Activated naive CD8-positive, alpha-beta T cell treated with anti-CD3 and anti-CD28 coated beads, Interleukin-2, amount 50 U/mL, for 24 hours (primary cell): Measurements from ENCODE around the gene UNKL.
"Not testable (repeated sequence)": the region's sequence is repeated elsewhere in the genome, so short reads cannot be mapped to it uniquely, and the experiment has no call there.

Source experiments
- ATAC-seq: fragments of 150-1000 bp; cut with Tn5 transposase; one replicate; pipeline ENCODE4 v1.10.0; 2021
- DNase-seq: peaks from one replicate; pipeline ENCODE4 v3.0.0; 2021
- H3K27ac Mint-ChIP-seq: one replicate; pipeline ENCODE4 v1.8.0; 2021; ENCODE audit warnings: mild to moderate bottlenecking, mixed read lengths
- H3K27me3 Mint-ChIP-seq: one replicate; pipeline ENCODE4 v1.8.0; 2021; ENCODE audit warnings: mixed read lengths
- H3K36me3 Mint-ChIP-seq: one replicate; pipeline ENCODE4 v1.8.0; 2021; ENCODE audit warnings: low read depth, mixed read lengths
- H3K4me1 Mint-ChIP-seq: one replicate; pipeline ENCODE4 v1.8.0; 2021; ENCODE audit warnings: mixed read lengths
- H3K4me3 Mint-ChIP-seq: one replicate; pipeline ENCODE4 v1.8.0; 2021; ENCODE audit warnings: mild to moderate bottlenecking, moderate library complexity, mixed read lengths
- H3K9me3 Mint-ChIP-seq: one replicate; pipeline ENCODE4 v1.8.0; 2021; ENCODE audit warnings: mixed read lengths

Gene UNKL

GRCh38 chr16:1450841-1451240, 36.3 kb upstream of the UNKL start:
- Mint-ChIP-seq H3K27ac (no peak overlapping the region), H3K4me3 (no peak overlapping the region), H3K36me3 (peaks cover 2% of the 10 kb centered on the region), H3K9me3 (no peaks in the 10 kb centered on the region), H3K27me3 (no peaks in the 10 kb centered on the region), H3K4me1 (no peaks in the 10 kb centered on the region)
- ATAC-seq (no peak), DNase-seq (no peak)

- Mint-ChIP-seq H3K9me3 (no peaks in the 10 kb centered on the region), H3K27ac (no peak overlapping the region), H3K36me3 (peaks cover 2% of the 10 kb centered on the region), H3K4me1 (no peaks in the 10 kb centered on the region), H3K27me3 (no peaks in the 10 kb centered on the region), H3K4me3 (no peak overlapping the region)
- DNase-seq (no peak), ATAC-seq (no peak)
These were observed 35.7 kb upstream of the UNKL start for GRCh38 chr16:1450218-1450617.

- H3K27ac Mint-ChIP-seq = no peak overlapping the region
- H3K9me3 Mint-ChIP-seq = no peaks in the 10 kb centered on the region
- peaks cover 2% of the 10 kb centered on the region for H3K36me3 Mint-ChIP-seq
- H3K4me3 Mint-ChIP-seq = no peak overlapping the region
- ATAC-seq = no peak
- no peak for DNase-seq
- no peaks in the 10 kb centered on the region for H3K27me3 Mint-ChIP-seq
- H3K4me1 Mint-ChIP-seq = no peaks in the 10 kb centered on the region
These were observed 34.8 kb upstream of the UNKL start for GRCh38 chr16:1449201-1449788.

GRCh38 chr16:1448536-1449116, 34.1 kb upstream of the UNKL start:
- peaks cover 2% of the 10 kb centered on the region for H3K36me3 Mint-ChIP-seq
- H3K9me3 Mint-ChIP-seq = no peaks in the 10 kb centered on the region
- ATAC-seq = no peak
- H3K27me3 Mint-ChIP-seq = no peaks in the 10 kb centered on the region
- no peak for DNase-seq
- no peak overlapping the region for H3K4me3 Mint-ChIP-seq
- no peaks in the 10 kb centered on the region for H3K4me1 Mint-ChIP-seq
- no peak overlapping the region for H3K27ac Mint-ChIP-seq

- Mint-ChIP-seq H3K27ac (no peak overlapping the region), H3K4me3 (no peak overlapping the region), H3K4me1 (no peaks in the 10 kb centered on the region), H3K36me3 (peaks cover 2% of the 10 kb centered on the region), H3K9me3 (no peaks in the 10 kb centered on the region), H3K27me3 (no peaks in the 10 kb centered on the region)
- ATAC-seq (no peak), DNase-seq (no peak)
These were observed 33.5 kb upstream of the UNKL start for GRCh38 chr16:1447965-1448364.

GRCh38 chr16:1446296-1447080, 32.0 kb upstream of the UNKL start:
- Mint-ChIP-seq H3K4me3 (no peak overlapping the region), H3K36me3 (peaks cover 2% of the 10 kb centered on the region), H3K27me3 (no peaks in the 10 kb centered on the region), H3K27ac (no peak overlapping the region), H3K9me3 (no peaks in the 10 kb centered on the region), H3K4me1 (no peaks in the 10 kb centered on the region)
- no peak for ATAC-seq
- no peak for DNase-seq

- H3K27ac Mint-ChIP-seq = no peak overlapping the region
These were observed 31.2 kb upstream of the UNKL start for GRCh38 chr16:1445518-1446203.

GRCh38 chr16:1444730-1445517, 30.4 kb upstream of the UNKL start:
- no peak overlapping the region for H3K27ac Mint-ChIP-seq
- no peaks in the 10 kb centered on the region for H3K9me3 Mint-ChIP-seq
- no peaks in the 10 kb centered on the region for H3K27me3 Mint-ChIP-seq
- DNase-seq (no peak), ATAC-seq (no peak)
- no peak overlapping the region for H3K4me3 Mint-ChIP-seq
- no peaks in the 10 kb centered on the region for H3K4me1 Mint-ChIP-seq
- H3K36me3 Mint-ChIP-seq = peaks cover 2% of the 10 kb centered on the region

More at GRCh38 chr16:1445518-1446203, 31.2 kb upstream of the UNKL start:
- no peak for ATAC-seq
- Mint-ChIP-seq H3K4me3 (no peak overlapping the region), H3K27me3 (no peaks in the 10 kb centered on the region), H3K4me1 (no peaks in the 10 kb centered on the region), H3K9me3 (no peaks in the 10 kb centered on the region), H3K36me3 (peaks cover 2% of the 10 kb centered on the region)
- no peak for DNase-seq

- ATAC-seq (no peak), DNase-seq (no peak)
- H3K9me3 Mint-ChIP-seq = no peaks in the 10 kb centered on the region
- H3K27me3 Mint-ChIP-seq = no peaks in the 10 kb centered on the region
- no peak within 1 kb of the TSS for H3K27ac Mint-ChIP-seq
- no peaks in the 10 kb centered on the region for H3K4me1 Mint-ChIP-seq
- no peak within 1 kb of the TSS for H3K4me3 Mint-ChIP-seq
- peaks cover 2% of the 10 kb centered on the region for H3K36me3 Mint-ChIP-seq
These were observed 29.7 kb upstream of the UNKL start, which contains the start of gene CCDC154 for GRCh38 chr16:1443980-1444729. Gene CCDC154 (minus strand): TSS chr16:1444556. CDS start chr16:1444322, 234 bp downstream.

GRCh38 chr16:1443403-1443973, 29.0 kb upstream of the UNKL start:
- ATAC-seq = peak; percentile 6
- Mint-ChIP-seq H3K27ac (no peak overlapping the region), H3K27me3 (no peaks in the 10 kb centered on the region), H3K36me3 (peaks cover 2% of the 10 kb centered on the region), H3K4me3 (no peak overlapping the region), H3K9me3 (no peaks in the 10 kb centered on the region), H3K4me1 (no peaks in the 10 kb centered on the region)
- DNase-seq = no peak

- H3K27ac Mint-ChIP-seq = no peak overlapping the region
- H3K4me3 Mint-ChIP-seq = no peak overlapping the region
- no peaks in the 10 kb centered on the region for H3K9me3 Mint-ChIP-seq
- DNase-seq = no peak
- H3K4me1 Mint-ChIP-seq = no peaks in the 10 kb centered on the region
- no peak for ATAC-seq
- no peaks in the 10 kb centered on the region for H3K27me3 Mint-ChIP-seq
- H3K36me3 Mint-ChIP-seq = peaks cover 2% of the 10 kb centered on the region
These were observed 28.2 kb upstream of the UNKL start for GRCh38 chr16:1442697-1443096.

- no peak overlapping the region for H3K27ac Mint-ChIP-seq
- H3K4me1 Mint-ChIP-seq = no peaks in the 10 kb centered on the region
- no peaks in the 10 kb centered on the region for H3K27me3 Mint-ChIP-seq
- H3K9me3 Mint-ChIP-seq = no peaks in the 10 kb centered on the region
- DNase-seq (no peak), ATAC-seq (no peak)
- peaks cover 2% of the 10 kb centered on the region for H3K36me3 Mint-ChIP-seq
- H3K4me3 Mint-ChIP-seq = no peak overlapping the region
These were observed 26.9 kb upstream of the UNKL start for GRCh38 chr16:1441391-1441829.

GRCh38 chr16:1439699-1440074, 25.2 kb upstream of the UNKL start:
- not testable (repeated sequence) for ATAC-seq, H3K27ac Mint-ChIP-seq, H3K4me3 Mint-ChIP-seq, H3K4me1 Mint-ChIP-seq, H3K9me3 Mint-ChIP-seq, H3K36me3 Mint-ChIP-seq, H3K27me3 Mint-ChIP-seq, DNase-seq
